Measurements from ENCODE around the gene SLC2A8. TPM values are rescaled to one million over a fixed set of nuclear protein-coding genes. Genes with fewer than 3 reads are reported as not detected.

Gene SLC2A8
- total RNA-seq, 1 experiment from 2014 or later = 29.0 TPM

GRCh38 chr9:127451858-127452656 lies 55.1 kb downstream of the SLC2A8 start:
- peaks cover 15% of the 10 kb centered on the region for H3K4me1 ChIP-seq (ENCODE audit: insufficient read depth, low read length)
- H3K27ac ChIP-seq (ENCODE audit: low read length) = peak overlapping the region; percentile 78
- no TSS peak for BruUV-seq (replicated peaks)
- H3K79me2 ChIP-seq (ENCODE audit: low read length) = peaks cover 46% of the 10 kb centered on the region
- H3K27me3 ChIP-seq (ENCODE audit: low read length) = no peaks in the 10 kb centered on the region
- no peak for TF ChIP-seq EZH2phosphoT487 (IDR thresholded peaks at IDR 0.05; ENCODE audit: borderline replicate concordance, low read length)
- TF ChIP-seq CTCF (conservative IDR thresholded peaks at IDR 0.05; ENCODE audit: low read depth, low read length) = no peak
- no peak for TF ChIP-seq EZH2 (IDR thresholded peaks at IDR 0.05; ENCODE audit: low read length, unreplicated experiment)
- ChIA-PET POLR2A (ENCODE audit: unreplicated experiment) (interaction anchor here (0.6 to 1.0 kb wide), 3 partner anchors 28 to 56 kb away, joined by 3 read pairs; partner anchors contain the start of genes SLC2A8 and ZNF79), CTCF (interaction anchor here (0.6 kb wide), 1 partner anchor 64 kb away, joined by 3 read pairs; no protein-coding TSS in a partner anchor)
- H3F3A ChIP-seq (ENCODE audit: low read length, unreplicated experiment) = no peaks in the 10 kb centered on the region
- H3K36me3 ChIP-seq (ENCODE audit: low read depth, low read length) = peaks cover 32% of the 10 kb centered on the region
- H3K9me3 ChIP-seq (ENCODE audit: low read length) = no peaks in the 10 kb centered on the region
- DNase-seq = peak; percentile 53
- peak; percentile 39 for ATAC-seq
- peak overlapping the region; percentile 88 for H2AFZ ChIP-seq (ENCODE audit: low read length)
- peaks cover 39% of the 10 kb centered on the region for H4K20me1 ChIP-seq (ENCODE audit: low read length)
- no peaks in the 10 kb centered on the region for H3K9me2 ChIP-seq (replicated peaks; ENCODE audit: low read length)
- intact Hi-C loops (cut with micrococcal nuclease) = loop anchor here (1.0 kb wide), 1 partner anchor 28 kb away; the partner anchor contains the start of gene ZNF79
- peak overlapping the region; percentile 99 for H3K4me2 ChIP-seq (ENCODE audit: low read length)
- H3K9ac ChIP-seq (ENCODE audit: low read length) = peak overlapping the region; percentile 98
- peak overlapping the region; percentile 84 for H3K4me3 ChIP-seq (ENCODE audit: low read length)

- H3K27me3 ChIP-seq (ENCODE audit: low read length) = no peaks in the 10 kb centered on the region
- H3F3A ChIP-seq (ENCODE audit: low read length, unreplicated experiment) = no peaks in the 10 kb centered on the region
- CTCF ChIA-PET = no interaction called here
- ATAC-seq (no peak), DNase-seq (peak; percentile 46)
- no peaks in the 10 kb centered on the region for H3K9me3 ChIP-seq (ENCODE audit: low read length)
- TF ChIP-seq EZH2 (IDR thresholded peaks at IDR 0.05; ENCODE audit: low read length, unreplicated experiment) = no peak
- TF ChIP-seq EZH2phosphoT487 (IDR thresholded peaks at IDR 0.05; ENCODE audit: borderline replicate concordance, low read length) = no peak
- no peak for TF ChIP-seq CTCF (conservative IDR thresholded peaks at IDR 0.05; ENCODE audit: low read depth, low read length)
- no peak overlapping the region for H3K27ac ChIP-seq (ENCODE audit: low read length)
- peaks cover 22% of the 10 kb centered on the region for H3K4me1 ChIP-seq (ENCODE audit: insufficient read depth, low read length)
- BruUV-seq (replicated peaks) = no TSS peak
- H3K4me2 ChIP-seq (ENCODE audit: low read length) = peak overlapping the region; percentile 99
- POLR2A ChIA-PET (ENCODE audit: unreplicated experiment) = interaction anchor here (1.0 kb wide), 1 partner anchor 56 kb away, joined by 3 read pairs; the partner anchor contains the start of gene SLC2A8
- peak overlapping the region; percentile 84; the same call in 1 of the 2 replicates for H3K4me3 ChIP-seq (ENCODE audit: low read length)
- no peaks in the 10 kb centered on the region for H3K9me2 ChIP-seq (replicated peaks; ENCODE audit: low read length)
- intact Hi-C loops (cut with micrococcal nuclease) = no loop called here
- H4K20me1 ChIP-seq (ENCODE audit: low read length) = peaks cover 33% of the 10 kb centered on the region
- H2AFZ ChIP-seq (ENCODE audit: low read length) = no peak overlapping the region
- H3K36me3 ChIP-seq (ENCODE audit: low read depth, low read length) = peaks cover 27% of the 10 kb centered on the region
- peaks cover 44% of the 10 kb centered on the region for H3K79me2 ChIP-seq (ENCODE audit: low read length)
- no peak overlapping the region for H3K9ac ChIP-seq (ENCODE audit: low read length)
These were observed 55.7 kb downstream of the SLC2A8 start for GRCh38 chr9:127452691-127453090.

All from PC-3 (cell line).